Kidney glomerular epithelial cell (primary cell): ENCODE measurements around the gene EPAS1.

ENCODE experiments used
- DNase-seq: peaks from one replicate; lab custom pipeline; 2025; lab: John Stamatoyannopoulos, UW

The EPAS1 gene

GRCh38 chr2:46296840-46297545, at the start of gene EPAS1:
EPAS1 (plus strand) TSS chr2:46297407; CDS start chr2:46297912, 505 bp downstream.
- peak; percentile 54 for DNase-seq

GRCh38 chr2:46248171-46248570, 49.0 kb upstream of the EPAS1 start:
- DNase-seq: no peak

- no peak for DNase-seq
Observed at GRCh38 chr2:46249654-46250053, 47.6 kb upstream of the EPAS1 start.

GRCh38 chr2:46252891-46253659, 44.1 kb upstream of the EPAS1 start:
- DNase-seq: no peak

GRCh38 chr2:46254474-46254873, 42.7 kb upstream of the EPAS1 start:
- DNase-seq: no peak

GRCh38 chr2:46256563-46257142, 40.6 kb upstream of the EPAS1 start:
- no peak for DNase-seq

GRCh38 chr2:46257476-46257875, 39.7 kb upstream of the EPAS1 start:
- no peak for DNase-seq

- DNase-seq: no peak
Observed at GRCh38 chr2:46257980-46258379, 39.2 kb upstream of the EPAS1 start.

- DNase-seq: no peak
Observed at GRCh38 chr2:46258937-46259776, 38.0 kb upstream of the EPAS1 start.

- no peak for DNase-seq
Observed at GRCh38 chr2:46259777-46260168, 37.4 kb upstream of the EPAS1 start.

GRCh38 chr2:46260305-46260704, 36.9 kb upstream of the EPAS1 start:
- DNase-seq: no peak

- no peak for DNase-seq
Observed at GRCh38 chr2:46262248-46262938, 34.8 kb upstream of the EPAS1 start.

- DNase-seq: no peak
Observed at GRCh38 chr2:46263347-46263746, 33.9 kb upstream of the EPAS1 start.

GRCh38 chr2:46264447-46264846, 32.8 kb upstream of the EPAS1 start:
- no peak for DNase-seq

- DNase-seq: no peak
Observed at GRCh38 chr2:46266134-46266533, 31.1 kb upstream of the EPAS1 start.

- no peak for DNase-seq
Observed at GRCh38 chr2:46267616-46268015, 29.6 kb upstream of the EPAS1 start.

- no peak for DNase-seq
Observed at GRCh38 chr2:46268196-46268595, 29.0 kb upstream of the EPAS1 start.

GRCh38 chr2:46269001-46269400, 28.2 kb upstream of the EPAS1 start:
- DNase-seq: no peak

- no peak for DNase-seq
Observed at GRCh38 chr2:46269544-46270273, 27.5 kb upstream of the EPAS1 start.

- DNase-seq: no peak
Observed at GRCh38 chr2:46270384-46270783, 26.8 kb upstream of the EPAS1 start.
